ENCODE measurements around the gene RNU6-9. TPM values are rescaled to one million over a fixed set of nuclear protein-coding genes. Genes with fewer than 3 reads are reported as not detected.

Gene RNU6-9
- total RNA-seq, 4 donors from 2014 or later: not detected

- Histone ChIP-seq H3K4me1 (peaks cover 0 to 42% (median 9%) of the 10 kb centered on the region in 4 donors), H3K27me3 (peaks cover 0 to 73% of the 10 kb centered on the region in 2 donors), H3K36me3 (no peaks in the 10 kb centered on the region), H3K4me3 (no peak overlapping the region), H3K9me3 (no peaks in the 10 kb centered on the region), H3K27ac (peak overlapping the region in 2 of 4 donors; percentile 75 to 87)
- TF ChIP-seq POLR2A (IDR thresholded peaks at IDR 0.05): no peak
- TF ChIP-seq CTCF (IDR thresholded peaks at IDR 0.05): no peak
- no peak for TF ChIP-seq EP300 (IDR thresholded peaks at IDR 0.05)
- no peak for DNase-seq (ENCODE audit: low spot score in 2 of 2)
- 76 to 80% methylated on average over 9 of the region's 9 CpGs for WGBS, 2 donors
Measured at GRCh38 chr19:858284-858683, 35.0 kb upstream of the RNU6-9 start.

GRCh38 chr19:858868-859843, 34.1 kb upstream of the RNU6-9 start, which contains the start of gene CFD:
CFD (plus strand) TSS chr19:859664; CDS start chr19:859690, 26 bp downstream.
- peak within 1 kb of the TSS; percentile 31 to 53 (median 40) for H3K4me3 ChIP-seq
- TF ChIP-seq POLR2A (IDR thresholded peaks at IDR 0.05): peak in 1 of 2 donors; percentile 69
- peak in 1 of 5 experiments; percentile 17 for TF ChIP-seq CTCF (IDR thresholded peaks at IDR 0.05)
- TF ChIP-seq EP300 (IDR thresholded peaks at IDR 0.05): peak in 1 of 2 donors; percentile 86
- DNase-seq (ENCODE audit: low spot score in 2 of 2): peak; percentile 70 to 75
- no peaks in the 10 kb centered on the region for H3K36me3 ChIP-seq
- H3K9me3 ChIP-seq: no peaks in the 10 kb centered on the region
- peaks cover 0 to 47% (median 10%) of the 10 kb centered on the region in 4 donors for H3K4me1 ChIP-seq
- peak within 1 kb of the TSS; percentile 67 to 87 (median 80) for H3K27ac ChIP-seq
- H3K27me3 ChIP-seq: peaks cover 0 to 67% of the 10 kb centered on the region in 2 donors
- 31 to 34% methylated on average over 12 to 23 of the region's 24 CpGs for WGBS, 2 donors

- Histone ChIP-seq H3K4me1 (peaks cover 0 to 48% (median 10%) of the 10 kb centered on the region in 4 donors), H3K9me3 (no peaks in the 10 kb centered on the region), H3K27me3 (peaks cover 0 to 48% of the 10 kb centered on the region in 2 donors), H3K36me3 (peaks cover 0 to 8% (median 0%) of the 10 kb centered on the region in 3 donors), H3K4me3 (peak overlapping the region in 3 of 4 donors; percentile 15 to 53 (median 32)), H3K27ac (no peak overlapping the region)
- 56 to 70% methylated on average over 19 to 30 of the region's 35 CpGs for WGBS, 2 donors
- no peak for DNase-seq (ENCODE audit: low spot score in 2 of 2)
- TF ChIP-seq CTCF (IDR thresholded peaks at IDR 0.05) (no peak), EP300 (IDR thresholded peaks at IDR 0.05) (no peak), POLR2A (IDR thresholded peaks at IDR 0.05) (no peak)
Measured at GRCh38 chr19:861141-861755, 32.0 kb upstream of the RNU6-9 start.

DNA sequence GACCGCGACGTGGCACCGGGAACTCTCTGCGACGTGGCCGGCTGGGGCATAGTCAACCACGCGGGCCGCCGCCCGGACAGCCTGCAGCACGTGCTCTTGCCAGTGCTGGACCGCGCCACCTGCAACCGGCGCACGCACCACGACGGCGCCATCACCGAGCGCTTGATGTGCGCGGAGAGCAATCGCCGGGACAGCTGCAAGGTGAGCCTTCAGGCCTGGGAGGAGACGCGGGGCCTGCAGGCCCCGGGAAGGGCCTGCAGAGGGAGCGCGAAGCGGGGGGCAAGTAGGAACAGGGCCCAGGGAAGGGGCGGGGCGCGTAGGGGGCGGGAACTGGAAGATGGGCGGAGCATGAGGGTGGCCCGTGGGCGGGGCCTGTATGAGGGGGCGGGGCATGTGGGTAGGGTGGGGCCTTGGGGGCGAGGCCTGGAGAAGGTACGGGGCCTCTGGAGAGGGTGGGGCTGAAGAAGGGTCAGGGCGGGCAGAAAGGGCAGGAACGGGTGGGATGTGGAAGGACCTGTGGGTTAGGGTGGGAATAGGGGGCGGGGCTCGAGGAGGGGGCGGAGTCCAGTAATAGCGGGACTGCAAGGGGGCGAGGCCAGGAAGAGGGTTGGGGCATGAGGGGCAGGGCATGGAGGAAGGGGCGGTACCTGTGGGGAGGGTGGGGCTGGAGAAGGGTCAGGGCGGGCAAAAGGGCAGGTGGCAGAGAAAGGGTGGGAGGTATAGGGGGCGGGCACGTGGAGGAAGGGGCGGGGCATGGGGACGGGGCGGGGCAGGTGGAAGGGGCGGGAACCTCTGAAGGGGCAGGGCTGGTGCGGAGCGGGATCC, 31.3 kb upstream of the RNU6-9 start:
- TF ChIP-seq EP300 (IDR thresholded peaks at IDR 0.05) (no peak), POLR2A (IDR thresholded peaks at IDR 0.05) (no peak), CTCF (IDR thresholded peaks at IDR 0.05) (no peak)
- Histone ChIP-seq H3K27me3 (peaks cover 0 to 42% of the 10 kb centered on the region in 2 donors), H3K4me3 (peak overlapping the region in 2 of 4 donors; percentile 32 to 53), H3K4me1 (peaks cover 0 to 48% (median 10%) of the 10 kb centered on the region in 4 donors), H3K36me3 (peaks cover 0 to 8% (median 0%) of the 10 kb centered on the region in 3 donors), H3K27ac (peak overlapping the region in 2 of 4 donors; percentile 3 to 54), H3K9me3 (no peaks in the 10 kb centered on the region)
- DNase-seq (ENCODE audit: low spot score in 2 of 2): no peak
- 27 to 34% methylated on average over 48 to 58 of the region's 60 CpGs for WGBS, 2 donors

All from tibial nerve (tissue), 4 donors.